GM10266 (cell line): Measurements from ENCODE around the gene WNT4.

Experiments used
- DNase-seq: peaks from one replicate; pipeline ENCODE4 v3.0.0; 2012; ENCODE audit errors: extremely low spot score
- CTCF ChIP-seq: IDR thresholded peaks from 2 replicates; pipeline ENCODE4 v1.5.1; 2012; ENCODE audit warnings: mild to moderate bottlenecking, low read depth; ENCODE audit not compliant: control insufficient read depth, insufficient read depth; ENCODE audit errors: missing control alignments

The WNT4 gene

GRCh38 chr1:22108339-22109105 is 34.4 kb downstream of the WNT4 start:
- TF ChIP-seq CTCF, result no peak
- no peak for DNase-seq

GRCh38 chr1:22107126-22107525 is 35.8 kb downstream of the WNT4 start:
- no peak for TF ChIP-seq CTCF
- DNase-seq, result no peak

GRCh38 chr1:22105611-22106207 is 37.2 kb downstream of the WNT4 start:
- DNase-seq, result peak; percentile 60
- peak; percentile 75 for TF ChIP-seq CTCF

GRCh38 chr1:22104865-22105437 is 37.9 kb downstream of the WNT4 start:
- no peak for TF ChIP-seq CTCF
- DNase-seq, result no peak

GRCh38 chr1:22104094-22104493 is 38.8 kb downstream of the WNT4 start:
- no peak for TF ChIP-seq CTCF
- DNase-seq, result no peak

- no peak for DNase-seq
- no peak for TF ChIP-seq CTCF
These were observed 40.2 kb downstream of the WNT4 start for GRCh38 chr1:22102746-22103145.

- no peak for DNase-seq
These were observed 40.9 kb downstream of the WNT4 start for GRCh38 chr1:22101995-22102394.

More at GRCh38 chr1:22101995-22102394, 40.9 kb downstream of the WNT4 start:
- no peak for TF ChIP-seq CTCF
